Astrocyte of the spinal cord (primary cell): ENCODE measurements around the gene PKIG.

Experiments
- DNase-seq: peaks from one replicate; pipeline ENCODE4 v3.0.0; 2011; ENCODE audit warnings: low read depth, low spot score
- H3K4me3 ChIP-seq: 2 replicates; pipeline ENCODE4 v1.5.1; 2011; ENCODE audit warnings: low read depth, mild to moderate bottlenecking, low read length, moderate library complexity
- CTCF ChIP-seq: IDR thresholded peaks from 2 replicates; pipeline ENCODE4 v1.5.1; 2012; ENCODE audit warnings: low read depth, mild to moderate bottlenecking, low read length, inconsistent platforms
- in situ Hi-C: cut with HindIII; loops from 2 replicates; pipeline ENCODE4 v1.10.0; 2017; ENCODE audit warnings: low sequenced_read_pairs

The PKIG gene

GRCh38 chr20:44570367-44570766 lies 12.0 kb upstream of the PKIG start:
- no peak for DNase-seq
- no peak overlapping the region for H3K4me3 ChIP-seq
- in situ Hi-C loops: no loop called here
- TF ChIP-seq CTCF: no peak

GRCh38 chr20:44571362-44571988 lies 10.9 kb upstream of the PKIG start:
- no peak overlapping the region for H3K4me3 ChIP-seq
- in situ Hi-C loops: no loop called here
- TF ChIP-seq CTCF: no peak
- no peak for DNase-seq

GRCh38 chr20:44572551-44573500 lies 9.6 kb upstream of the PKIG start:
- TF ChIP-seq CTCF: no peak
- no peak overlapping the region for H3K4me3 ChIP-seq
- in situ Hi-C loops: no loop called here
- peak; percentile 74 for DNase-seq

- in situ Hi-C loops: no loop called here
- no peak for TF ChIP-seq CTCF
- no peak overlapping the region for H3K4me3 ChIP-seq
- no peak for DNase-seq
Measured at GRCh38 chr20:44573501-44573869, 8.9 kb upstream of the PKIG start.

GRCh38 chr20:44574372-44574771 lies 8.0 kb upstream of the PKIG start:
- in situ Hi-C loops: no loop called here
- no peak for TF ChIP-seq CTCF
- DNase-seq: no peak
- no peak overlapping the region for H3K4me3 ChIP-seq

GRCh38 chr20:44576297-44576696 lies 6.1 kb upstream of the PKIG start:
- TF ChIP-seq CTCF: peak; percentile 50
- no peak overlapping the region for H3K4me3 ChIP-seq
- in situ Hi-C loops: no loop called here
- peak; percentile 52 for DNase-seq
